Right cardiac atrium (tissue), 5 donors: Measurements from ENCODE around the gene OSCP1. TPM values are rescaled to one million over a fixed set of nuclear protein-coding genes. Genes with fewer than 3 reads are reported as not detected.

Experiments used
- ATAC-seq, 2 donors: fragments of 200-7000 bp; cut with Tn5 transposase; one replicate each; pipeline versions ENCODE4 v1.8.0 to v1.9.1; 2020; ENCODE audit warnings: moderate library complexity in 2 of 2, mild to moderate bottlenecking in 1 of 2
- DNase-seq, 3 donors: peaks; one replicate each; pipeline ENCODE4 v3.0.0-alpha.2; 2020
- H3K27ac ChIP-seq: one replicate; pipeline ENCODE4 v1.5.1; 2013; ENCODE audit warnings: mild to moderate bottlenecking, low read length, control low read depth, moderate library complexity
- H3K27me3 ChIP-seq: one replicate; pipeline ENCODE4 v1.6.1; 2013; ENCODE audit not compliant: control insufficient read depth, insufficient read depth
- H3K4me1 ChIP-seq: one replicate; pipeline ENCODE4 v1.6.1; 2013; ENCODE audit warnings: low read length; ENCODE audit not compliant: control insufficient read depth, insufficient read depth
- H3K4me3 ChIP-seq: one replicate; pipeline ENCODE4 v1.5.1; 2013; ENCODE audit warnings: low read length, control low read depth
- H3K9me3 ChIP-seq: one replicate; pipeline ENCODE4 v1.6.1; 2013; ENCODE audit warnings: low read length; ENCODE audit not compliant: control insufficient read depth
- WGBS: extraction: QIAGEN DNeasy Blood & Tissue Kit; methylation state at CpG from one replicate; pipeline ENCODE4 v1.1.7; 2013; 5-methylcytosine and 5-hydroxymethylcytosine counted together
- intact Hi-C, 4 donors: fragments of 100-400 bp; cut with DNase I; formaldehyde crosslinking; loops; one replicate each; pipeline versions ENCODE4 v1.11.0 to v1.14.0; 2022 to 2023
- polyA plus RNA-seq: library from polyadenylated mRNA; stranded (reverse); fragments of 200-250 nt; gene quantifications from one replicate; pipeline ENCODE4 v1.2.3, GENCODE V29; 2013
- total RNA-seq, 4 donors: library from RNA; stranded (reverse); fragmentation: NEBNext Ultra II Directional; extraction: Animal tissue kit (Norgen Biotek cat#: 25700); gene quantifications; one replicate each; pipeline ENCODE4 v1.2.1, GENCODE V29; 2021
- donor health status: healthy with polysubstance abuse.
- donor health status: DM: no; HTN: yes; CAD: no.
- donor health status: DM: no; HTN: no; CAD: no.
- donor health status: DM: no; HTN: yes; CAD: no; lungs with severe emphysema.
- donor health status: DM: yes; HTN: yes; CAD: no.

The OSCP1 gene
- total and polyA plus RNA-seq, 5 donors = 6.7 to 10.2 (median 8.4) TPM

DNA sequence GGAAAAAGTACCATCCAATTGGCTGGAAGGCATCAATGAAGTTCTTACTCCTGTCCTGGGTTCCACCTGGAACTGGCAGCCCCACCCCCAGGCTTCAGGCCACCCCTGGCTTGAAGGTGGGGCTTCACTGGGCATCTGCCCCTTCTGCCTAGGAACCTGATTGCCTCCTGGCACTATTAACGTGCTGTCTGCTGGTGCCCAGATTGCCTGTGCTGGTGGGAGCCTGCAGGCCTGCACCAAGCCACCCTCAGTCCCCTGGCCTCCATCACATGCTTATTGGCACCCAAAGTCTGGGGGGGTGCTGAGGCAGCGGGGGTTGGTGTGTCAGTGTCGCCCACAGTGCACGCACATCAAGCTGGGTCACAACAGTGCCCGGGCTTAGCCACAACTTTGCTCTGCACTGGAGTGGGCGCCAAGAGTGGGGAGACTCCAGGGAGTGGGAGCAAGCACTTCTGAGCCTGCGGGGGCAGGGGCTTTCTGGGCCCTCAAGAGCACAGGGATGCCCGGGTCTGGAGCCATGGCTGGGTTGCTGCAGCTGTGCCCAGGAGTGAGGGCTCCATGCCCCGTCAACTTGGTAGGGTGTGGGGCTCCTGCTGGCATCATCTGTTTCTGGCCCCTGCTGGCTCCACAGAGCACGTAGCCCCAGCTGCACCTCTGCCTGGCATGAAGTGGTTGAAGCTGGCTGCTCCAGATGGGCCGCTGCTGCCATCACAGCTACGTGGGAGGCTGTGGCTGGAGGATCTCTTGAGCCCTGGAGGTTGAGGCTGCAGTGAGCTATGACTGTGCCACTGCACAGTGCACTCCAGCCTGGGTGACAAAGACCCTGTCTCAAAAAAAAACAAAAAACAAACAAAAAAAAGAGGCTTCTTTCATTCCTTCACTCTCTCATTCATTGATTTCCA, 48.4 kb downstream of the OSCP1 start:
- intact Hi-C loops = no loop called here
- no peak for DNase-seq
- no peak for ATAC-seq
- WGBS = 93% methylated on average over 12 of the region's 12 CpGs
- no peaks in the 10 kb centered on the region for H3K27me3 ChIP-seq
- H3K4me3 ChIP-seq = no peak overlapping the region
- H3K9me3 ChIP-seq = no peaks in the 10 kb centered on the region
- no peaks in the 10 kb centered on the region for H3K4me1 ChIP-seq
- H3K27ac ChIP-seq = no peak overlapping the region

DNA sequence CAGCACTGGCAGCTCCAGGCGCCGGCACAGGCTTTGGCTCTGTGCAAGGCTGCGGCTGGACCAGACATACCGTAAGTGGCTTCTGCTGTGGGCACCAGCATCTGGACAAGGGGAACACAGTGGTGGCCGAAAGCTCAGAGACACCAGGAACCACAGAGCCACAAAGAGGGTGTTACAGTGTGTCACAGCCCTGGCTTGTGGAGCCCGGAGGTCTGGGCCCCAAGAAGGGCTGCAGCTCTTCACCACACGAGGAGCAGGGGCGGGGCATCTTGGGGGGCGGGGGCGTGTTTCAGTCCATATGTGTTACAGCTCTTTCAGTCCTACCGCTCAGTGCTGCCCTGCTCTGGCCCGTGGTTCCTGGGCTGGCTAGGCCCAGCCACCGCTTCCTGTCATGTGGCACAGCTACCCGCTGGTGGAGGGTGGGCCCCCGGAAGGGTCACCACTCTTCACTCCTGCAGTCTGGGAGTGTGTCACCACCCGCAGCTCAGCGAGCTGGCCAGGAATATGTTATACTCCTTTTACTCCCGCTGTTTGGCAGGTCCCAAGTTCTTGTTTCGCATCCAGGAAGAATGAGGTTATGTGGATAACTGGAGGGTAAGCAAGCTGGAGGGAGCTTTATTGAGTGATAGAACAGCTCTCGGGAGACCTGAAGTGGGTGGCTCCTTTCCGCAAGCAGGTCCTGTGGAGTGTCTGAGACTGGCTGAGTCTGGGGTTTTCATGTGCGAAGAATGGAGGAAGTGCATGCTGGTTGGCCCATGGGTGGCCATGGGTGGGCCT, 49.2 kb downstream of the OSCP1 start:
- ATAC-seq = peak; percentile 65 to 72
- intact Hi-C loops = no loop called here

DNA sequence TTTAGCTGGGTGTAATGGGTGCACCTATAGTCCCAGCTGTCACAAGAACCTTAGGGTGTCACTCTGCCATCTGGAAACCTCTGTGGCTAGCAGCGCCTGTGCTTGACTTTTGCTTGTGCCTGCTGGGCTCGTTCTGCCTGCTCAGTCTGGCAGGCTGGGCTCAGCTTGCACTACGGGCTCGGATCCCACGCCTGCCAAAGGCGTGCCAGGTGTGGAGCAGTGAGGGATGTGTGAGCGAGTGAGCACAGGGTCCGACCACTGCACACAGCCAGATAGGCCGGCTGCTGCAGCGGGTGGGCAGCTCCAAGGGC, 49.8 kb downstream of the OSCP1 start:
- H3K4me1 ChIP-seq = no peaks in the 10 kb centered on the region
- H3K9me3 ChIP-seq = no peaks in the 10 kb centered on the region
- no peak for DNase-seq
- H3K27ac ChIP-seq = no peak overlapping the region
- no peak overlapping the region for H3K4me3 ChIP-seq
- 91% methylated on average over 10 of the region's 10 CpGs for WGBS
- H3K27me3 ChIP-seq = no peaks in the 10 kb centered on the region
- intact Hi-C loops = no loop called here
- no peak for ATAC-seq

More for the DNA sequence above, 49.2 kb downstream of the OSCP1 start:
- H3K9me3 ChIP-seq = no peaks in the 10 kb centered on the region
- H3K27me3 ChIP-seq = no peaks in the 10 kb centered on the region
- peak; percentile 83 to 91 (median 91) for DNase-seq
- no peaks in the 10 kb centered on the region for H3K4me1 ChIP-seq
- WGBS = 70% methylated on average over 22 of the region's 22 CpGs
- H3K4me3 ChIP-seq = no peak overlapping the region
- H3K27ac ChIP-seq = peak overlapping the region; percentile 39

DNA sequence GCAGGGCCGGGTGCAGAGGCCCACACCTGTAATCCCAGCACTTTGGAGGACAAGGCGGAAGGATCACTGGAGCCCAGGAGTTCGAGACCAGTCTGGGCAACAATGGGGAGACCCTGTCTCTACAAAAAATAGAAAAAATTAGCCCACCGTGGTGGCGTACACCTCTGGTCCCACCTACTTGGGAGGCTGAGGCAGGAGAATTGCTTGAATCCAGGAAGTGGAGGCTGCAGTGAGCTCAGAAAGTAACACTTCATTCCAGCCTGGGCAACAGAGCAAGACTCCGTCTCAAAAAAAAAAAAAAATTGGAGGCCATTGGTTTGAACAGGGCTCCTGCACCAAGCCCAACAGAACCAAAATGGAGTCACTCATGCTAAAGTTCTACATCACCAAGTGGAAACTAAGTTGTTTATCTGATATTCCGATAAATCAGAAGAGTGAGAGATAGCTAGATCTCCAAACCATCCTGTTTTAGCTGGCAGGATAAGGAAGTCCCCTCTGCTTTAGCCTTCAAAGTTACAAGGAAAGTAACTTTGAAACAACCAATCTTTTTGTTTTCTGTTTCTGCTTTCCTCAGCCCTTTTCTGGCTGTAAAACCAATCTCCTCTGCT, 51.8 kb downstream of the OSCP1 start:
- WGBS = 82% methylated on average over 7 of the region's 7 CpGs
- intact Hi-C loops = no loop called here

DNA sequence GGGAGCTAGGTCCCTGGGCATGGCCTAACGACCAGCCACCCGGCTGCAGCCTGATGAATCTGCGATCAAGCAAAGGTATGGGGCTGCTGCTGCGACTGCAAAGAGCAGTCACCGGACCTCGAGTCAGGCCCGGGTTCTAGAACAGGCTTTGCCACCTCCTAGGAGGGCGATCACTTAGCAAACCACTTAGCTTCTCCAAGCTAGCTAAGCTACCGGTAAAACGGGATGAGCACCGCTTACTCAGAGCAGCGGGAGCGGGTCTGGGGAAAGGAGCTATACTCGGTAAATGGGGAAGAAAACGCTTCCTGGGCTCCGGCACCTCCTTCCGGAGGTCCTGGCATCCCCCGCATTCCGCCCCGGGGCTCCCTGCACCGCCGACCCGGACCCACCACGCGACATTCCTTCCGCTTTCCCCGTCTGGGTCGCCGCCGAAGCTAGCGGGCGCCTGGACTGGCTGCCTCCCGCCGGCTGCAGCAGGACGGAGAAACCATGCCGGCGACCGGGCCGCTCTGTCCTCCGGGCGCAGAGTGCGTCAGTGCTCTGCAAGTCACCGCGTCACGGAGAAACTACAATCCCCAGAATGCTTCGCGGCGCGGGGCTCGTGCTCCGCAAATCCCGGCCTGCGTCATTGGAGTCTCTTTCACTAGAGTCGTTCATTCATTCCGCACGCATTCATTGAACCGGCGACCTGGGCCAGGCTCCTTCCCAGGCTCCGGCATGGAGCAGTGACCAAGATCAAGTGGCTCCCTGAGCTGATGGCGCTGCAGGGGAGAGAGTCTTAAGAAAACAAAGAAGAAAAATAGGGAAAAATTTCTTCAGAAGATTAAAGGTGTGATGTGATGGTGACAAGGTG, 52.6 kb downstream of the OSCP1 start, which contains the start of gene LSM10:
Gene LSM10 (minus strand): TSS at position 531 of the 853 bp plus-strand sequence. CDS start 3,779 bp downstream, outside the sequence.
- under 1% methylated on average over 60 of the region's 60 CpGs for WGBS
- DNase-seq (peak; percentile 95 to 97 (median 97)), ATAC-seq (peak; percentile 96)
- Histone ChIP-seq H3K9me3 (no peaks in the 10 kb centered on the region), H3K4me3 (peak within 1 kb of the TSS; percentile 78), H3K4me1 (no peaks in the 10 kb centered on the region), H3K27ac (peak within 1 kb of the TSS; percentile 90), H3K27me3 (no peaks in the 10 kb centered on the region)
- intact Hi-C loops = no loop called here

More for the DNA sequence above, 51.8 kb downstream of the OSCP1 start:
- H3K4me3 ChIP-seq = no peak overlapping the region
- no peak overlapping the region for H3K27ac ChIP-seq
- no peak for DNase-seq
- H3K4me1 ChIP-seq = no peaks in the 10 kb centered on the region
- ATAC-seq = no peak
- no peaks in the 10 kb centered on the region for H3K27me3 ChIP-seq
- H3K9me3 ChIP-seq = no peaks in the 10 kb centered on the region

DNA sequence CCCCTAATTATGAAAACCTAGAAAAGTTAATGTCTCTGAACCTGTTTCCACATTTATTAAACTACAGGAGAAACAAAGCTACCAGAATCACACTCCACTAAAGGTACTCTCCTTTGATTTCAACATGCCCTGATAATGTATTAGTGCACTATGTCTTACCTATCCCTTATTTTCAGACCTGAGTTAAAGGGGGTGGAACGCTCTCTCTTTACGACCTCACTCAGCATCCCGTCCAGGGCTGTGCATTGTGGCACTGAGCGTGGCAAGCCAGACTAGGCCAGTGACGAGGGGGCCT, 53.2 kb downstream of the OSCP1 start:
- Histone ChIP-seq H3K27ac (peak overlapping the region; percentile 90), H3K4me1 (no peaks in the 10 kb centered on the region), H3K9me3 (no peaks in the 10 kb centered on the region), H3K27me3 (no peaks in the 10 kb centered on the region), H3K4me3 (peak overlapping the region; percentile 78)
- intact Hi-C loops = no loop called here
- DNase-seq = no peak
- WGBS = 8% methylated on average over 5 of the region's 5 CpGs
- peak; percentile 57 to 65 for ATAC-seq

DNA sequence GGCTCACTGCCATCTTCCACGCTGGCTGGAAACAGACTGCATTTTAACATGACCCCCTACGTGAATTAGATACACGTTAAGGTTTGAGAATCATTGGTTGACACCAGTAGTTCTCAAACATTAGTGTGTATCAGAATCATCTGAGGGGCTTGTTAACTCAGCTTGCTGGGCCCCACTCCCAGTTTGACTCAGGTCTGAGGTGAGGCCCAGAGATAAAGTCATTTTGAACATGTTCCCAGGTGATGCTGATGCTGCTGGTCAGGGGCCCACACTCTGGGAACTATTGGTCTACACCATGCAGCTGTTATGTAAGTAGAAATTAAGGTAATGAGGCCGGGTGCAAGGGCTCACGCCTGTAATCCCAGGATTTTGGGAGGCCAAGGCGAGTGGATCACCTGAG, 53.9 kb downstream of the OSCP1 start:
- Histone ChIP-seq H3K4me3 (no peak overlapping the region), H3K9me3 (no peaks in the 10 kb centered on the region), H3K27me3 (no peaks in the 10 kb centered on the region), H3K4me1 (no peaks in the 10 kb centered on the region), H3K27ac (no peak overlapping the region)
- no peak for ATAC-seq
- intact Hi-C loops = no loop called here
- 76% methylated on average over 6 of the region's 6 CpGs for WGBS
- DNase-seq = no peak

DNA sequence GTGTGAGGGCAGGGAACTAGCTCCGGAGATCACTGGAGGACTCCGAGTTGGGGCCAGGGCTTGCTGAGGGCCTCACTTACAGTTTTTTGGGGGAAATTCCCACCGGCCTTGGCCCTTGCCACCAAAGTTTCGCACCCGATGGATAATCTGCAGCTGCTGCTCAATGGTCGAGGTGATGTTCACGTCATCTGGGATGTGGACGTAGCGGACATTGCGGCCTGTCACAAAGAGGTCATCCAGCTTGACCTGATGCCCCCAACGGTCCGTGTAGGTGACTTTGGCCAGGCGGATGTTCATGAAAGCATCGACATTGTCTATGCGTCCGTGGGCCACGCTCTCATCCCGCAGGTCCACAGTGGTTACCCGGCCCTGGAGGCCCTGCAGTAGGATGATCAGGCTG, 56.6 kb downstream of the OSCP1 start:
- ATAC-seq = no peak
- H3K9me3 ChIP-seq = no peaks in the 10 kb centered on the region
- H3K4me1 ChIP-seq = no peaks in the 10 kb centered on the region
- H3K4me3 ChIP-seq = no peak overlapping the region
- H3K27me3 ChIP-seq = no peaks in the 10 kb centered on the region
- H3K27ac ChIP-seq = no peak overlapping the region
- DNase-seq = peak in 1 of 3 donors; percentile 46
- WGBS = 95% methylated on average over 19 of the region's 19 CpGs
- intact Hi-C loops = no loop called here

DNA sequence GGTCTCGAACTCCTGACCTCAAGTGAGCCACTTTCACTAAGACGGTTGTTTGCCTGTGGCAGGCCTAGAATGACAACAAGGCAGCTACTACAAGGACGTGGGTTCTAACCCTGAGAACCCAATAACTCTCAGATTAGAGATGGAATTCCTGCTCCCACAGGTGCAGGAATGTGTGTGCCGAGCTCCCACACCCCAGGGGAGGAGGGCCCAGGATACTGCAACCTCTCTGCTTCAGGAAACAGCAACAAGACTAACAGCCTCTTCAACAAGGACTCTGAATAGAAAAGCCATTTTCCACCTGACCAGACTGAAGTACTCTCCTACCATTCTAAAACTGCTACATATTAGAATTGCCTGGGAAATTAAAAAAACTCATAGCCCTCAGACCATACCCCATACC, 57.4 kb downstream of the OSCP1 start:
- intact Hi-C loops = no loop called here
- Histone ChIP-seq H3K27ac (no peak overlapping the region), H3K27me3 (no peaks in the 10 kb centered on the region), H3K4me1 (peaks cover 2% of the 10 kb centered on the region), H3K9me3 (no peaks in the 10 kb centered on the region), H3K4me3 (no peak overlapping the region)
- ATAC-seq (no peak), DNase-seq (no peak)
- 84% methylated on average over 4 of the region's 4 CpGs for WGBS

DNA sequence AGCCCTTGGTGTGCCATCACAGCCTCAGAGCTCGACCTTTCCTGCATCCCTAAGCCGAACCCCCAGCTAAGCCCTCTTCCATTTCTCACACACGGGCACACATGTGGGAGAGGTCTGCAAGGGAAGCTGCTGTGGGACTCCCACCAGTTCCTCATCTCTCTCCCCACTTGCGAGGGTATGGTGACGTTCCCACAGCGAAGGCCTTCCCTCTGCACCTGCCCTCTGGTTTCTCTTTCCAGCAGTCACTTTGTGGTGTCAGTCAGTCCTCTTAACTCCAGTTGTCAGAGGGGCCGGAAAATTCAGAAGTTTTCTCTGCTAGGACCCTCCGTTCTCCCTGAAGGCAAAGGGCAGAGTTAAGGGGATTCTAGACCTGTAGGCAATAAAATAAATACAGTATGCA, 59.0 kb downstream of the OSCP1 start:
- ATAC-seq = no peak
- intact Hi-C loops = no loop called here
- Histone ChIP-seq H3K9me3 (no peaks in the 10 kb centered on the region), H3K27ac (no peak overlapping the region), H3K4me3 (no peak overlapping the region), H3K4me1 (peaks cover 9% of the 10 kb centered on the region), H3K27me3 (no peaks in the 10 kb centered on the region)
- WGBS = 94% methylated on average over 8 of the region's 8 CpGs
- no peak for DNase-seq
